ENCODE results near the gene CCDC142.

Gene CCDC142

GRCh38 chr2:74514368-74515270, 31.8 kb upstream of the CCDC142 start, which contains the start of gene TLX2:
Gene TLX2 (plus strand): TSS chr2:74514450. CDS start chr2:74514807, 357 bp downstream.
- DNase-seq (ENCODE audit: low read depth): no peak

- DNase-seq (ENCODE audit: low read depth): no peak
Observed at GRCh38 chr2:74513605-74514367, 31.0 kb upstream of the CCDC142 start.

- no peak for DNase-seq (ENCODE audit: low read depth)
Observed at GRCh38 chr2:74512744-74513604, 30.2 kb upstream of the CCDC142 start.

GRCh38 chr2:74511104-74511989, 28.5 kb upstream of the CCDC142 start:
- no peak for DNase-seq (ENCODE audit: low read depth)

GRCh38 chr2:74510272-74510671, 27.5 kb upstream of the CCDC142 start:
- no peak for DNase-seq (ENCODE audit: low read depth)

GRCh38 chr2:74507926-74508520, 25.2 kb upstream of the CCDC142 start:
- no peak for DNase-seq (ENCODE audit: low read depth)

GRCh38 chr2:74507145-74507925, 24.5 kb upstream of the CCDC142 start, which contains the start of gene PCGF1:
Gene PCGF1 (minus strand): TSS chr2:74507695. CDS start chr2:74507668, 27 bp downstream.
- DNase-seq (ENCODE audit: low read depth): peak; percentile 97

GRCh38 chr2:74505448-74506246, 22.8 kb upstream of the CCDC142 start:
- DNase-seq (ENCODE audit: low read depth): no peak

- no peak for DNase-seq (ENCODE audit: low read depth)
Observed at GRCh38 chr2:74504591-74504990, 21.8 kb upstream of the CCDC142 start.

GRCh38 chr2:74503506-74504475, 21.0 kb upstream of the CCDC142 start:
- DNase-seq (ENCODE audit: low read depth): no peak

- DNase-seq (ENCODE audit: low read depth): no peak
Observed at GRCh38 chr2:74502720-74503505, 20.1 kb upstream of the CCDC142 start.

GRCh38 chr2:74502147-74502719, 19.4 kb upstream of the CCDC142 start:
- DNase-seq (ENCODE audit: low read depth): no peak

GRCh38 chr2:74501335-74502071, 18.7 kb upstream of the CCDC142 start:
- DNase-seq (ENCODE audit: low read depth): no peak

- no peak for DNase-seq (ENCODE audit: low read depth)
Observed at GRCh38 chr2:74500578-74500946, 17.8 kb upstream of the CCDC142 start.

GRCh38 chr2:74499940-74500577, 17.3 kb upstream of the CCDC142 start:
- no peak for DNase-seq (ENCODE audit: low read depth)
